HepG2 (cell line): ENCODE measurements around the gene TRMT1L. TPM values are rescaled to one million over a fixed set of nuclear protein-coding genes. Genes with fewer than 3 reads are reported as not detected.

ENCODE experiments used
- ATAC-seq: fragments of 200-7000 bp; cut with Tn5 transposase; 3 replicates; pipeline ENCODE4 v1.9.1; 2020; ENCODE audit warnings: mild to moderate bottlenecking, moderate library complexity
- BruUV-seq: library from RNA; stranded (reverse); fragments of 400-500 nt; replicated peaks from 2 replicates; lab custom pipeline; 2021; lab: Mats Ljungman, UMichigan
- CTCF ChIA-PET: fragments of 300-600 bp; formaldehyde crosslinking; extraction: SDS; loops from one replicate; lab custom pipeline; 2021; ENCODE audit warnings: low total read pairs, inconsistent platforms, low intra/inter-chr PET ratio; lab: Yijun Ruan, JAX
- POLR2A ChIA-PET: fragments of 350-600 bp; sonication (Branson Sonifier 250); formaldehyde crosslinking; loops from one replicate; lab custom pipeline; 2020; ENCODE audit warnings: antibody characterized with exemption, inconsistent platforms; lab: Yijun Ruan, JAX
- DNase-seq: peaks from one replicate; pipeline ENCODE4 v3.0.0-alpha.2; 2015; ENCODE audit warnings: low spot score
- FAIRE-seq: peaks from 3 replicates; lab custom pipeline; 2011; peaks lifted over from hg19 to GRCh38; lab: Jason Lieb, UNC
- H2AFZ ChIP-seq: one replicate; pipeline ENCODE4 v1.6.1; 2011; ENCODE audit warnings: low read length, inconsistent platforms
- H3K27ac ChIP-seq: fragments of 300-600 bp; 3 replicates; pipeline ENCODE4 v1.8.0; 2011; ENCODE audit warnings: mixed run types, mild to moderate bottlenecking, mixed read lengths, low read length, inconsistent platforms; ENCODE audit not compliant: insufficient read depth; ENCODE audit errors: extremely low read length
- H3K27me3 ChIP-seq, 2 experiments: fragments of 200-600 bp in 1 of 2; 2 replicates in 1 of 2; 3 replicates in 1 of 2; pipeline versions ENCODE4 v1.6.0 to v1.8.0; 2011; ENCODE audit warnings: low read length in 2 of 2, mild to moderate bottlenecking in 2 of 2, moderate library complexity in 2 of 2, inconsistent platforms in 1 of 2; ENCODE audit not compliant: insufficient read depth in 2 of 2, control insufficient read depth in 1 of 2
- H3K36me3 ChIP-seq, 2 experiments: fragments of 200-600 bp in 1 of 2; replicated peaks in 1 of 2; 2 replicates in 1 of 2; 3 replicates in 1 of 2; pipeline versions ENCODE4 v1.5.1 to v1.8.0; 2011; ENCODE audit warnings: low read length in 2 of 2, inconsistent platforms in 1 of 2; ENCODE audit not compliant: insufficient read depth in 2 of 2, control insufficient read depth in 1 of 2
- H3K4me1 ChIP-seq: 2 replicates; pipeline ENCODE4 v1.5.1; 2012; ENCODE audit warnings: low read length, inconsistent platforms; ENCODE audit not compliant: insufficient read depth
- H3K4me2 ChIP-seq: 2 replicates; pipeline ENCODE4 v1.6.0; 2011; ENCODE audit warnings: low read depth, low read length, inconsistent platforms
- H3K4me3 ChIP-seq, 3 experiments: fragments of 200-600 bp in 1 of 3; sonication (generic), shearing (Covaris generic) in 1 of 3; replicated peaks in 1 of 3; 2 replicates each; pipeline ENCODE4 v1.5.1; 2011 to 2016; ENCODE audit warnings: low read length in 3 of 3, inconsistent platforms in 2 of 3, low read depth in 2 of 3, mild to moderate bottlenecking in 2 of 3, control low read depth in 1 of 3, mixed read lengths in 1 of 3; ENCODE audit not compliant: insufficient read depth in 1 of 3
- H3K79me2 ChIP-seq: one replicate; pipeline ENCODE4 v1.6.1; 2011; ENCODE audit warnings: low read length, inconsistent platforms; ENCODE audit not compliant: insufficient read depth
- H3K9ac ChIP-seq: 2 replicates; pipeline ENCODE4 v1.6.0; 2011; ENCODE audit warnings: mild to moderate bottlenecking, low read depth, low read length, inconsistent platforms; ENCODE audit not compliant: insufficient read depth
- H3K9me3 ChIP-seq: 2 replicates; pipeline ENCODE4 v1.5.1; 2012; ENCODE audit warnings: mild to moderate bottlenecking, low read length
- H4K20me1 ChIP-seq: 2 replicates; pipeline ENCODE4 v1.6.0; 2011; ENCODE audit warnings: inconsistent platforms, mild to moderate bottlenecking, low read length, moderate library complexity; ENCODE audit not compliant: insufficient read depth
- CEBPB ChIP-seq: IDR thresholded peaks from 2 replicates; pipeline ENCODE4 v1.6.1; 2011; ENCODE audit warnings: low read depth, low read length, improper control_type of control experiment, borderline replicate concordance
- HOXD1 ChIP-seq: sonication (generic); formaldehyde crosslinking; IDR thresholded peaks from 2 replicates; pipeline ENCODE4 v1.5.0; 2020; ENCODE audit warnings: missing genetic modification reagents
- KAT2B ChIP-seq: fragments of 150-350 bp; IDR thresholded peaks from 2 replicates; pipeline ENCODE4 v1.6.1; 2014; ENCODE audit warnings: low read depth, low read length, borderline replicate concordance
- KLF16 ChIP-seq, 2 experiments: sonication (generic) in 1 of 2; formaldehyde crosslinking in 1 of 2; IDR thresholded peaks; 2 replicates each; pipeline versions ENCODE4 v1.6.1 to v1.8.0; 2016 to 2023; ENCODE audit warnings: missing genetic modification reagents in 2 of 2, missing compliant biosample characterization in 1 of 2
- LCORL ChIP-seq, 2 experiments: fragments of 450-650 bp in 1 of 2; sonication (generic) in 1 of 2; formaldehyde crosslinking in 1 of 2; IDR thresholded peaks; 2 replicates each; pipeline versions ENCODE4 v1.5.0 to v1.6.1; 2017 to 2020; ENCODE audit warnings: antibody characterized with exemption in 1 of 2, missing genetic modification reagents in 1 of 2
- MTF1 ChIP-seq: sonication (generic); formaldehyde crosslinking; IDR thresholded peaks from 2 replicates; pipeline ENCODE4 v1.5.0; 2020; ENCODE audit warnings: missing genetic modification reagents
- MZF1 ChIP-seq: sonication (generic); formaldehyde crosslinking; IDR thresholded peaks from 2 replicates; pipeline ENCODE4 v1.8.1; 2023; ENCODE audit warnings: mild to moderate bottlenecking, missing genetic modification reagents, borderline replicate concordance
- NFE2L1 ChIP-seq: sonication (generic); formaldehyde crosslinking; IDR thresholded peaks from 2 replicates; pipeline ENCODE4 v1.4.0; 2020; ENCODE audit warnings: missing genetic modification reagents, mild to moderate bottlenecking, borderline replicate concordance
- NR2F6 ChIP-seq, 2 experiments: IDR thresholded peaks; 2 replicates each; pipeline ENCODE4 v1.6.1; 2016; ENCODE audit warnings: antibody characterized with exemption in 1 of 2, mild to moderate bottlenecking in 1 of 2
- POGZ ChIP-seq: sonication (generic); formaldehyde crosslinking; IDR thresholded peaks from 2 replicates; pipeline ENCODE4 v1.4.0; 2020; ENCODE audit warnings: mild to moderate bottlenecking, missing genetic modification reagents
- RBFOX2 ChIP-seq: fragments of 200-400 bp; formaldehyde crosslinking; IDR thresholded peaks from 2 replicates; pipeline ENCODE4 v1.6.1; 2017; ENCODE audit warnings: low read depth, mild to moderate bottlenecking, low read length
- SALL1 ChIP-seq: sonication (generic); formaldehyde crosslinking; IDR thresholded peaks from 2 replicates; pipeline ENCODE4 v1.8.0; 2022; ENCODE audit warnings: mild to moderate bottlenecking, missing genetic modification reagents
- ZMYM4 ChIP-seq: sonication (generic); formaldehyde crosslinking; IDR thresholded peaks from 2 replicates; pipeline ENCODE4 v1.8.1; 2023; ENCODE audit warnings: mild to moderate bottlenecking, missing genetic modification reagents
- WGBS: methylation state at CpG from one replicate; pipeline ENCODE4 v1.1.6; 2017; ENCODE audit warnings: low lambda C conversion rate; 5-methylcytosine and 5-hydroxymethylcytosine counted together
- in situ Hi-C: cut with HindIII; loops from 2 replicates; pipeline ENCODE4 v1.10.0; 2017; ENCODE audit warnings: low pct_unique_long_range_greater_than_20kb; ENCODE audit not compliant: extremely low pct_ligation_motif_present
- intact Hi-C: fragments of 100-400 bp; cut with micrococcal nuclease; formaldehyde crosslinking; loops from one replicate; pipeline ENCODE4 v1.10.0; 2022; ENCODE audit not compliant: unreplicated experiment
- polyA plus RNA-seq, 8 experiments: library from polyadenylated mRNA; depleted of rRNA in 3 of 8; stranded (reverse) in 7 of 8; unstranded in 1 of 8; fragments of >200 nt; fragmentation: Illumina TruSeq in 4 of 8; extraction: Trizol in 4 of 8; gene quantifications; 2 replicates each; pipeline versions ENCODE4 v1.2.1 to v1.2.3, GENCODE V29; 2011 to 2016; ENCODE audit warnings: low read depth in 4 of 8, missing spikeins in 1 of 8, mixed read lengths in 1 of 8; ENCODE audit not compliant: insufficient read depth in 1 of 8
- total RNA-seq, 5 experiments: library from RNA; depleted of rRNA; stranded (reverse); fragments of >200 nt; fragmentation: Illumina TruSeq; extraction: Trizol; gene quantifications; 2 replicates each; pipeline ENCODE4 v1.2.3, GENCODE V29; 2016; ENCODE audit warnings: low read depth in 1 of 5
- TF ChIP-seq, protein P1 (sequence below): sonication (generic); formaldehyde crosslinking; IDR thresholded peaks from 2 replicates; pipeline ENCODE4 v1.5.0; 2020; ENCODE audit warnings: mild to moderate bottlenecking, missing genetic modification reagents
- TF ChIP-seq, protein P2 (sequence below): sonication (generic); formaldehyde crosslinking; IDR thresholded peaks from 2 replicates; pipeline ENCODE4 v1.4.0; 2020; ENCODE audit warnings: mild to moderate bottlenecking, missing genetic modification reagents
- TF ChIP-seq, protein P3 (sequence below): sonication (generic); formaldehyde crosslinking; conservative IDR thresholded peaks from 2 replicates; pipeline ENCODE4 v1.4.0; 2020; ENCODE audit warnings: missing genetic modification reagents
- TF ChIP-seq, protein P4 (sequence below): sonication (generic); formaldehyde crosslinking; IDR thresholded peaks from 2 replicates; pipeline ENCODE4 v1.5.1; 2020; ENCODE audit warnings: mild to moderate bottlenecking, missing genetic modification reagents

The TRMT1L gene
- total and polyA plus RNA-seq, 2 of the 13 experiments (the other 11 are each of a cell fraction or from before 2014, with no cell fraction given) = 17.9 to 19.2 TPM

DNA sequence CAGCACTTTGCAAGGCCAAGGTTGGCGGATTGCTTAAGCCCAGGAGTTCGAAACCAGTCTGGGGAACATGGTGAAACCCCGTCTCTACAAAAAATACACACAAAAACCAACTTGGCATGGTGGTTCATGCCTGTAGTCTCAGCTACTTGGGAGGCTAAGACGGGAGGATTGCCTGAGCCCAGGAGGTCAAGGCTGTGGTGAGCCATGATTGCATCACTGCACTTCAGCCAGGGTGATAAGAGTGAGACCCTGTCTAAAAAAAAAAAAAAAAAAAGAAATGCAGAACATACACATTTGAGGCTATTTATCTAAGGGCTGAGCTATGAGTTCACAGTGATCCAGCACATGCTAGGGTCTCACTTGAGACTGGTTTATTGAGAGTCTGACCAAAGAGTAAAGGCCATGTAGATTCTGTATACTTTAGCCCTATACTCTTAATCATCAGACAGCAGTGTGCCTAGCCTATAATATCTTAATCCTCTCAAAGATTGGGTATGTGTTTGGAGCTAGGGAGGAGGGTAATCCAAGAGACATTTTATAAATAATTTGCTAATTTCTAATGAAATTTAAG is 87.5 kb downstream of the TRMT1L start:
- H3K4me1 ChIP-seq = peaks cover 21% of the 10 kb centered on the region
- no peak overlapping the region for H3K27ac ChIP-seq
- no peaks in the 10 kb centered on the region for H3K27me3 ChIP-seq
- peaks cover 41% of the 10 kb centered on the region for H3K79me2 ChIP-seq
- CTCF ChIA-PET = no interaction called here
- in situ Hi-C loops = no loop called here
- ATAC-seq (peak; percentile 72), FAIRE-seq (no peak), DNase-seq (peak; percentile 1)
- H3K9ac ChIP-seq = no peak overlapping the region
- peaks cover 0 to 3% of the 10 kb centered on the region in 2 experiments; a peak in 2 of 5 replicates for H3K36me3 ChIP-seq
- no peak overlapping the region for H3K4me3 ChIP-seq
- H3K9me3 ChIP-seq = no peaks in the 10 kb centered on the region
- BruUV-seq = no TSS peak
- POLR2A ChIA-PET = no interaction called here
- H4K20me1 ChIP-seq = no peaks in the 10 kb centered on the region; the same call in 1 of the 2 replicates
- no peak overlapping the region for H2AFZ ChIP-seq
- intact Hi-C loops = no loop called here
- H3K4me2 ChIP-seq = no peak overlapping the region
- WGBS = 78% methylated on average over 4 of the region's 4 CpGs
- TF ChIP-seq LCORL (IDR thresholded peaks at IDR 0.05) = no peak
- no peak for TF ChIP-seq LCORL (CRISPR knock-in tag; IDR thresholded peaks at IDR 0.05)
- no peak for TF ChIP-seq MZF1 (CRISPR knock-in tag)
- TF ChIP-seq NFE2L1 (CRISPR knock-in tag) = no peak
- TF ChIP-seq MTF1 (CRISPR knock-in tag) = no peak
- TF ChIP-seq, protein P1, sequence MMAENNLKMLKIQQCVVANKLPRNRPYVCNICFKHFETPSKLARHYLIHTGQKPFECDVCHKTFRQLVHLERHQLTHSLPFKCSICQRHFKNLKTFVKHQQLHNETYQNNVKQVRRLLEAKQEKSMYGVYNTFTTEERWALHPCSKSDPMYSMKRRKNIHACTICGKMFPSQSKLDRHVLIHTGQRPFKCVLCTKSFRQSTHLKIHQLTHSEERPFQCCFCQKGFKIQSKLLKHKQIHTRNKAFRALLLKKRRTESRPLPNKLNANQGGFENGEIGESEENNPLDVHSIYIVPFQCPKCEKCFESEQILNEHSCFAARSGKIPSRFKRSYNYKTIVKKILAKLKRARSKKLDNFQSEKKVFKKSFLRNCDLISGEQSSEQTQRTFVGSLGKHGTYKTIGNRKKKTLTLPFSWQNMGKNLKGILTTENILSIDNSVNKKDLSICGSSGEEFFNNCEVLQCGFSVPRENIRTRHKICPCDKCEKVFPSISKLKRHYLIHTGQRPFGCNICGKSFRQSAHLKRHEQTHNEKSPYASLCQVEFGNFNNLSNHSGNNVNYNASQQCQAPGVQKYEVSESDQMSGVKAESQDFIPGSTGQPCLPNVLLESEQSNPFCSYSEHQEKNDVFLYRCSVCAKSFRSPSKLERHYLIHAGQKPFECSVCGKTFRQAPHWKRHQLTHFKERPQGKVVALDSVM (CRISPR knock-in tag) = peak; percentile 94
- TF ChIP-seq HOXD1 (CRISPR knock-in tag) = no peak
- TF ChIP-seq, protein P2, sequence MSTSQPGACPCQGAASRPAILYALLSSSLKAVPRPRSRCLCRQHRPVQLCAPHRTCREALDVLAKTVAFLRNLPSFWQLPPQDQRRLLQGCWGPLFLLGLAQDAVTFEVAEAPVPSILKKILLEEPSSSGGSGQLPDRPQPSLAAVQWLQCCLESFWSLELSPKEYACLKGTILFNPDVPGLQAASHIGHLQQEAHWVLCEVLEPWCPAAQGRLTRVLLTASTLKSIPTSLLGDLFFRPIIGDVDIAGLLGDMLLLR (CRISPR knock-in tag) = no peak
- TF ChIP-seq, protein P3, sequence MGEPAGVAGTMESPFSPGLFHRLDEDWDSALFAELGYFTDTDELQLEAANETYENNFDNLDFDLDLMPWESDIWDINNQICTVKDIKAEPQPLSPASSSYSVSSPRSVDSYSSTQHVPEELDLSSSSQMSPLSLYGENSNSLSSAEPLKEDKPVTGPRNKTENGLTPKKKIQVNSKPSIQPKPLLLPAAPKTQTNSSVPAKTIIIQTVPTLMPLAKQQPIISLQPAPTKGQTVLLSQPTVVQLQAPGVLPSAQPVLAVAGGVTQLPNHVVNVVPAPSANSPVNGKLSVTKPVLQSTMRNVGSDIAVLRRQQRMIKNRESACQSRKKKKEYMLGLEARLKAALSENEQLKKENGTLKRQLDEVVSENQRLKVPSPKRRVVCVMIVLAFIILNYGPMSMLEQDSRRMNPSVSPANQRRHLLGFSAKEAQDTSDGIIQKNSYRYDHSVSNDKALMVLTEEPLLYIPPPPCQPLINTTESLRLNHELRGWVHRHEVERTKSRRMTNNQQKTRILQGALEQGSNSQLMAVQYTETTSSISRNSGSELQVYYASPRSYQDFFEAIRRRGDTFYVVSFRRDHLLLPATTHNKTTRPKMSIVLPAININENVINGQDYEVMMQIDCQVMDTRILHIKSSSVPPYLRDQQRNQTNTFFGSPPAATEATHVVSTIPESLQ (CRISPR knock-in tag) = no peak
- peak; percentile 34; the same call in 1 of the 2 replicates for TF ChIP-seq POGZ
- TF ChIP-seq, protein P4, sequence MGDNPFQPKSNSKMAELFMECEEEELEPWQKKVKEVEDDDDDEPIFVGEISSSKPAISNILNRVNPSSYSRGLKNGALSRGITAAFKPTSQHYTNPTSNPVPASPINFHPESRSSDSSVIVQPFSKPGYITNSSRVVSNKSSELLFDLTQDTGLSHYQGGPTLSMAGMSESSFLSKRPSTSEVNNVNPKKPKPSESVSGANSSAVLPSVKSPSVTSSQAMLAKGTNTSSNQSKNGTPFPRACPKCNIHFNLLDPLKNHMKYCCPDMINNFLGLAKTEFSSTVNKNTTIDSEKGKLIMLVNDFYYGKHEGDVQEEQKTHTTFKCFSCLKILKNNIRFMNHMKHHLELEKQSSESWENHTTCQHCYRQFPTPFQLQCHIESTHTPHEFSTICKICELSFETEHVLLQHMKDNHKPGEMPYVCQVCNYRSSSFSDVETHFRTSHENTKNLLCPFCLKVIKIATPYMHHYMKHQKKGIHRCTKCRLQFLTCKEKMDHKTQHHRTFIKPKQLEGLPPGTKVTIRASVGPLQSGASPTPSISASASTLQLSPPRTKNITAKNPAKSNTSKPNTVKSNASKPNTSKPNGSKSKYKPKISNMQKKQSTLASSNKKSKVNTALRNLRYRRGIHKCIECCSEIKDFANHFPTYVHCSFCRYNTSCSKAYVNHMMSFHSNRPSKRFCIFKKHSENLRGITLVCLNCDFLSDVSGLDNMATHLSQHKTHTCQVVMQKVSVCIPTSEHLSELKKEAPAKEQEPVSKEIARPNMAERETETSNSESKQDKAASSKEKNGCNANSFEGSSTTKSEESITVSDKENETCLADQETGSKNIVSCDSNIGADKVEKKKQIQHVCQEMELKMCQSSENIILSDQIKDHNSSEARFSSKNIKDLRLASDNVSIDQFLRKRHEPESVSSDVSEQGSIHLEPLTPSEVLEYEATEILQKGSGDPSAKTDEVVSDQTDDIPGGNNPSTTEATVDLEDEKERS (CRISPR knock-in tag) = no peak
- no peak for TF ChIP-seq KLF16 (CRISPR knock-in tag; IDR thresholded peaks at IDR 0.05)
- TF ChIP-seq CEBPB = peak; percentile 27; the same call in 1 of the 2 replicates
- TF ChIP-seq ZMYM4 (CRISPR knock-in tag) = peak; percentile 49
- TF ChIP-seq NR2F6 (IDR thresholded peaks at IDR 0.05) = peak; percentile 42; the same call in 1 of the 2 replicates
- peak; percentile 29; the same call in 1 of the 2 replicates for TF ChIP-seq NR2F6 (CRISPR knock-in tag; IDR thresholded peaks at IDR 0.05)
- 0 out of 2 replicates have a peak, but pooled peaks have one; percentile 17 for TF ChIP-seq SALL1 (CRISPR knock-in tag)
- TF ChIP-seq RBFOX2 = no peak
- TF ChIP-seq KAT2B = no peak
